Stomach smooth muscle (tissue), 2 donors: ENCODE measurements around the gene MAN1C1.

Experiments
- H3K27ac ChIP-seq: one replicate; pipeline ENCODE4 v1.7.0; 2013; ENCODE audit warnings: mild to moderate bottlenecking, low read length, inconsistent platforms
- H3K27me3 ChIP-seq, 2 donors: one replicate each; pipeline ENCODE4 v1.7.0; 2013; ENCODE audit warnings: low read length in 2 of 2; ENCODE audit not compliant: insufficient read depth in 2 of 2, control insufficient read depth in 1 of 2
- H3K36me3 ChIP-seq, 2 donors: one replicate each; pipeline ENCODE4 v1.7.0; 2013; ENCODE audit warnings: low read length in 2 of 2; ENCODE audit not compliant: control insufficient read depth in 2 of 2, insufficient read depth in 2 of 2
- H3K4me1 ChIP-seq: one replicate; pipeline ENCODE4 v1.7.0; 2013; ENCODE audit warnings: low read length; ENCODE audit not compliant: control insufficient read depth, insufficient read depth
- H3K4me3 ChIP-seq, 2 donors: one replicate each; pipeline ENCODE4 v1.7.0; 2013; ENCODE audit warnings: low read length in 2 of 2
- H3K9ac ChIP-seq, 2 donors: one replicate each; pipeline ENCODE4 v1.7.0; 2013; ENCODE audit warnings: low read length in 2 of 2, mild to moderate bottlenecking in 1 of 2
- H3K9me3 ChIP-seq, 2 donors: one replicate each; pipeline ENCODE4 v1.7.0; 2013; ENCODE audit warnings: low read length in 2 of 2; ENCODE audit not compliant: control insufficient read depth in 2 of 2
- donor health status: healthy.
- donor health status: Pancreatic carcinoma.

MAN1C1 gene

GRCh38 chr1:25757846-25758185 is 141.2 kb downstream of the MAN1C1 start:
- Histone ChIP-seq H3K9ac (no peak overlapping the region), H3K36me3 (peaks cover 0 to 6% of the 10 kb centered on the region in 2 donors), H3K9me3 (no peaks in the 10 kb centered on the region), H3K27me3 (no peaks in the 10 kb centered on the region), H3K4me3 (no peak overlapping the region), H3K27ac (no peak overlapping the region), H3K4me1 (peaks cover 9% of the 10 kb centered on the region)

DNA sequence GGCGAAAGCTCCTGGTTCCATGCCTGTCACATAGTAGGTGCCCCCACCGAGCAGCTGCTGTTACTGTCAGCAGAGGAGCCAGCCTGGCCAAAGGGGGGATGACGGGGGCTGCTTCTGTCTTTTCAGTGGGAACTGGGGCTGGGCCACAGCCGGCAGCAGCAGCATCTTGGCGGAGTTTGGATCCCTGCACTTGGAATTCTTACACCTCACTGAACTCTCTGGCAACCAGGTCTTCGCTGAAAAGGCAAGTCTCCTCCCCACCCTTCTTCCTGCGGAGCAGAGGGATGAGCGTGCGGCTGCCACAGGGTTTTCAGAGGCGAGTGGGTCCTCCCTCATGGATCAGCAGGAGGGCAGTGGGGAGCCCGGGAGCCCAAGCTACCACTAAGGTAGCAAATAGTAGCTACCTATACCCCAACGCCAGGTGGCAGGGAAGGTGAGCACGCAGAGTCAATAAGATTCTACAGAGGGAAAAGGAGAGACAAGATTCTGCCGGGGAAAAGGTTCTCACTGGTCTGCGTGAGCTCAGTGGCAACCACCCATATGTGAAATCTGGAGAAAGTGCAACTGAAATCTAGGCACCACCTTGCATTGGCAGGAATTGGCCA is 142.0 kb downstream of the MAN1C1 start:
- Histone ChIP-seq H3K27ac (no peak overlapping the region), H3K36me3 (peaks cover 0 to 6% of the 10 kb centered on the region in 2 donors), H3K27me3 (no peaks in the 10 kb centered on the region), H3K9me3 (no peaks in the 10 kb centered on the region), H3K9ac (no peak overlapping the region), H3K4me3 (no peak overlapping the region), H3K4me1 (peaks cover 9% of the 10 kb centered on the region)

DNA sequence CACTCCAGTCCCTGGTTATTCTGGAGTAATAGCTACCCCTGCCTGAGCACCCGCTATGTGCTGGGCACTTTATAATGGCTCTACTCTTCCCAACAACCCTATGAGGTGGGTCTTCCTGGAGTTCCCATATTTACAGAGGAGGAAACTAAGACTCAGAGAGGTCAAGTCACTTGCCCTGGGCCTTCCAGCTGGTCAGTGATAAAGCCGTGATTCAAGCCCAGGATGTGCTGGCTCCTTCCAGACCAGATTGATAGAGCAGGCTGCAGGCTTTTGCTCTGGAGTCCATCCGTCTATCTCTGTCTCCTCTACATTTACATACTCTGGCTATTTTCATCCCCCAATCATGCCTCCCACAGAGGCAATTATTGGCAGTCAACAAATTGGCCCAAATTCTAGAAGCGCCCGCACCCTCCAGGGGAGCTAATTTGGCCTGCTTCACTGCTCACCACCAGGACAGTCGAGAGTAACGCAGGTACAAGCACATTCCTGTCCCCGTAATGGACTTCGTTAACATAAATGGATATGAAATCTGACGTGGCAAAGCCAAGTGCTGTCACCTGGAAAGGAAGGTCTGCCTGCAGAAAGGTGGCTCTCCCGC is 143.6 kb downstream of the MAN1C1 start:
- H3K4me3 ChIP-seq: no peak overlapping the region
- no peaks in the 10 kb centered on the region for H3K27me3 ChIP-seq
- H3K9ac ChIP-seq: no peak overlapping the region
- no peaks in the 10 kb centered on the region for H3K4me1 ChIP-seq
- no peak overlapping the region for H3K27ac ChIP-seq
- H3K9me3 ChIP-seq: no peaks in the 10 kb centered on the region
- peaks cover 5 to 7% of the 10 kb centered on the region in 2 donors for H3K36me3 ChIP-seq

- H3K9me3 ChIP-seq: no peaks in the 10 kb centered on the region
- no peak overlapping the region for H3K9ac ChIP-seq
- H3K36me3 ChIP-seq: peaks cover 5% of the 10 kb centered on the region in 2 donors
Observed at GRCh38 chr1:25760871-25761270, 144.3 kb downstream of the MAN1C1 start.

GRCh38 chr1:25763493-25763892 is 146.9 kb downstream of the MAN1C1 start:
- peaks cover 5% of the 10 kb centered on the region in 2 donors for H3K36me3 ChIP-seq
- H3K4me3 ChIP-seq: no peak overlapping the region
- peaks cover 3% of the 10 kb centered on the region for H3K4me1 ChIP-seq
- no peaks in the 10 kb centered on the region for H3K27me3 ChIP-seq
- no peak overlapping the region for H3K9ac ChIP-seq
- no peaks in the 10 kb centered on the region for H3K9me3 ChIP-seq
- H3K27ac ChIP-seq: no peak overlapping the region

More at GRCh38 chr1:25760871-25761270, 144.3 kb downstream of the MAN1C1 start:
- H3K27me3 ChIP-seq: no peaks in the 10 kb centered on the region
- H3K4me3 ChIP-seq: no peak overlapping the region
- no peak overlapping the region for H3K27ac ChIP-seq
- peaks cover 3% of the 10 kb centered on the region for H3K4me1 ChIP-seq

DNA sequence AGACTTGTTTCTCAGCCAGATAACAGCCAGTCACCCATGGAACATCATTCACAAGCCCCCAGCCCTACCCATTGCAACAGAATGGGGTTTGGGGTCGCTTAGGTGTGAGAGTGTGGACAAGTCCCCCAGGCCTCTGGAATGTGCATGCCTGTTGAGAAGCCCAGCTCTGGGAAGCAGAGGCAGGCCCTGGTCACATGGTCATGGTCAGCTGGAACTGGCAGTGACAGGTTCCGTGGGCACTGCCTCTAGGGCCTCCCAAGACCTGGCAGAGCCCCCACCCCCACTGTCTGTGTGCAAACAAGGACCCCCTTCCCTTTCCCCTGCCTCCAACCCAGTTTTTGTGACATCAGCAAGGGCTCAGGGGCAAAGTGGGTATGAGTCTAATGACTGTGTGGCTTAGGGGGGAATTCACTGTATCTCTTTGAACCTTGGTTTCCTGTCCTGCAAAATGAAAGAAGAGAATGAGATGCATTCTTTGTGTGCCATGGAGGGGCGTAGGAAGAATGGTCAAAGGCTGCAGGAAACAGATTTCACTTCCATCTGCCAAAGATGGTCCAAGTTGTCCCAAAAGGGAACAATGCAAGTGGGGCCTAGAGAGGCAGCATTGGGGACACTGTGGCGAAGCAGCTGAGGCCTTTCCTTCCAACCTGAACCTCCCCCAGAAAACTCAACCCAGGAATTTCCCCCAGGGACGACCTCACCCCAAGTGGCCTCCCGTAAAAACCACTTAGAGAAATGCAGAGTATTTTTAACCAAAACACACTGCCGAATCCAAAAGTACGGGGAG is 148.7 kb downstream of the MAN1C1 start:
- peaks cover 5 to 8% of the 10 kb centered on the region in 2 donors for H3K36me3 ChIP-seq
- H3K4me1 ChIP-seq: peaks cover 12% of the 10 kb centered on the region
- no peak overlapping the region for H3K4me3 ChIP-seq
- no peak overlapping the region for H3K9ac ChIP-seq
- H3K27me3 ChIP-seq: no peaks in the 10 kb centered on the region
- no peak overlapping the region for H3K27ac ChIP-seq
- H3K9me3 ChIP-seq: no peaks in the 10 kb centered on the region

DNA sequence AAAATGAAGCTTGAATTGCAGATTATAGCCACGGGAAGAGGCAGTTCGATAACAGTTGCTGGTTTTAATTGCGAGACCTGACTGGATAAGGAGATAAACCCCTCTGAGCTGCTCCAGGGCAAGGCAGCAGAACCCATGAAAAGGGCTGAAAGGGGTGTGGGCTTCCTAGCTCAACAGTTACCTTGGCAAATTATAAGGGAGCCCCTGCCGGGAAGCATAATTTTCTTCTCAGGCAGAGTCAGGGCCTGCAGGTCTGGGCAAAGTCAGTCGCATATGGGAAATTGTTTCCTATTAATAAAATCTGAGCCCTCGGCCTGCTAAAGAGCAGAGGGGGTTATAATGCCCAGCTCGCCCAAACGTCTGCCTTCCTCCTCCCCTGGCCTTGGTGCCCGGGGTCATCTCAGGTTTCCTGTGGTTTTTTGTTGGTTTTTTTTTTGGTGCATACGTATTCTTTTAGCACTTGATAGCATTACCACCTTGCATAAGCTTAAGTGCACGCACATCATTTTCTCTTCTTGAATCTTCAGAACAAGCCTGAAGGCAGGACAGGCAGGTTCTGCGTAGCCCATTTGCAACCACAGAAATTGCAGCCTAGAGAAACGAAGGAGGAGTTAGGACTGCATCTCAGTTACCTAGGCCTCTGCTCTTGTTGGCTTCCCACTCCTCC is 149.5 kb downstream of the MAN1C1 start:
- no peaks in the 10 kb centered on the region for H3K27me3 ChIP-seq
- H3K4me1 ChIP-seq: peaks cover 18% of the 10 kb centered on the region
- H3K36me3 ChIP-seq: peaks cover 5 to 7% of the 10 kb centered on the region in 2 donors
- no peak overlapping the region for H3K4me3 ChIP-seq
- no peaks in the 10 kb centered on the region for H3K9me3 ChIP-seq
- no peak overlapping the region for H3K27ac ChIP-seq
- H3K9ac ChIP-seq: no peak overlapping the region

GRCh38 chr1:25766721-25767436 is 150.3 kb downstream of the MAN1C1 start:
- Histone ChIP-seq H3K27ac (no peak overlapping the region), H3K36me3 (peaks cover 5 to 9% of the 10 kb centered on the region in 2 donors), H3K27me3 (no peaks in the 10 kb centered on the region), H3K4me1 (peaks cover 23% of the 10 kb centered on the region), H3K4me3 (no peak overlapping the region), H3K9me3 (no peaks in the 10 kb centered on the region), H3K9ac (no peak overlapping the region)

DNA sequence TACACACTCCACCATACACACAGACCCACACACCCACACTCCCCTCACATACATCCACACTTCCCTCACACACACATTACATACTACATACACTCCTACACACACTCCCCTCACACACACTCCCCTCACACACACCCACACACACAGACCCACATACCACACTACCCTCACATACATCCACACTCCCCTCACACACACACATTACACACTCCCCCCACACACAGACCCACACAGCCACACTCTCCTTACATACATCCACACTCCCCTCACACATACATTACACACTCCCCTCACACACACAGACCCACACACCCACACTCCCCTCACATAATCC is 150.8 kb downstream of the MAN1C1 start:
- H3K36me3 ChIP-seq: peaks cover 9 to 13% of the 10 kb centered on the region in 2 donors
- H3K27ac ChIP-seq: no peak overlapping the region
- H3K9ac ChIP-seq: no peak overlapping the region
- no peaks in the 10 kb centered on the region for H3K27me3 ChIP-seq
- peaks cover 23% of the 10 kb centered on the region for H3K4me1 ChIP-seq
- H3K4me3 ChIP-seq: no peak overlapping the region
- no peaks in the 10 kb centered on the region for H3K9me3 ChIP-seq

GRCh38 chr1:25768999-25769398 is 152.4 kb downstream of the MAN1C1 start:
- peaks cover 4 to 13% of the 10 kb centered on the region in 2 donors for H3K36me3 ChIP-seq
- no peak overlapping the region for H3K4me3 ChIP-seq
- H3K27me3 ChIP-seq: no peaks in the 10 kb centered on the region
- H3K9ac ChIP-seq: no peak overlapping the region
- H3K4me1 ChIP-seq: peaks cover 24% of the 10 kb centered on the region
- no peaks in the 10 kb centered on the region for H3K9me3 ChIP-seq
- no peak overlapping the region for H3K27ac ChIP-seq
